GM20000 (cell line): ENCODE results near the gene HEPN1.

Experiments
- DNase-seq: peaks from one replicate; pipeline ENCODE4 v3.0.0; 2012; ENCODE audit warnings: low spot score
- TF ChIP-seq, protein P1 (sequence below): IDR thresholded peaks from 2 replicates; pipeline ENCODE4 v1.5.1; 2012; ENCODE audit warnings: mild to moderate bottlenecking, control low read depth; ENCODE audit errors: extremely low read depth, missing control alignments

Gene HEPN1

DNA sequence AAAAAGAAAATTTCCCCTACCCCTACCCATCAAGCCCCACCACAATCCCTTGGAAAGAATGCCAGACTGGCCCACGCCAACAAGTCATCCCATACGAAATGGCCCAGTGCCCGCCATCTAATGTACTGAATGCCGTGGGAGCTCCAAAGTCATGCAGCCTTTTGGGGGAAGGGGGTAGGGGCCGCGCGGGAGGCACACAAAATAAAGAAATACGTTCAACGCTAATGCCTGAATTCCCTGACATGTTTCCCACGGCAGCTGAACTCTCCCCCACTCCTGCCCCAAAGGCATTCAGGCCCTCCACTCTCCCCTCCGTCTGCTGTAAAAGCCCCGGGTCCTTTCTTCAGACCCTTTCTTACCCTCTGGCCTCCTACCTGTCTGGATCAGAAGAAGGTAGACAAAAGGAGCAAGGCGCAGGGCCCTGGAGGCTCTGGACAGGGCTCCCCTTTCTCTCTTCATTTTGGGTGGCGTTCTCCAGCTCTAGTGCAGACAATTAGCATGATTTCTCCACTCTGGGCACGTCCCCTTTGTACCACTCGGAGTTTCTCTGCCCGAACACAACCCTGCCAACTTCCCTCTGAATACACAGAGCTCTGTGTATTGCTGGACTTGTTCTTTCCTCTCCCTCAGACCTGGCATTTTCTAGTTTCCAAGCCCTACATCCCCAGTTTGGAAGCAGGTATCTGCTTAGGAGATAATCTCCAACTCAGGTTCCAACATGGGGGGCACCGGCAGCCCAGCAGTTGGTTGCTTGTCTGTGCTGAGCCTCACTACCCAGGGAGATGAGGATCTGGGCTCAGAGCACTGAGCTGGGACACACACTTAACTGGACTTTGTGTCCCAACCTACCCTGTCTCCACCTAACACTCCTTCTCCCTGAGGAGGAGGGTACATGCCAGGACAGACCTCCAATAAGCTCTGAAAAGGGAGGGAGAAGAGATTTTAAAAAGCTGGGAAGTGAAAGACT lies 16.8 kb downstream of the HEPN1 start, which contains the start of gene HEPACAM:
Gene HEPACAM, minus strand, starts transcription at position 500 of the 967 bp plus-strand sequence. Its CDS starts 41 bp downstream, at position 459.
- DNase-seq = no peak
- TF ChIP-seq, protein P1, sequence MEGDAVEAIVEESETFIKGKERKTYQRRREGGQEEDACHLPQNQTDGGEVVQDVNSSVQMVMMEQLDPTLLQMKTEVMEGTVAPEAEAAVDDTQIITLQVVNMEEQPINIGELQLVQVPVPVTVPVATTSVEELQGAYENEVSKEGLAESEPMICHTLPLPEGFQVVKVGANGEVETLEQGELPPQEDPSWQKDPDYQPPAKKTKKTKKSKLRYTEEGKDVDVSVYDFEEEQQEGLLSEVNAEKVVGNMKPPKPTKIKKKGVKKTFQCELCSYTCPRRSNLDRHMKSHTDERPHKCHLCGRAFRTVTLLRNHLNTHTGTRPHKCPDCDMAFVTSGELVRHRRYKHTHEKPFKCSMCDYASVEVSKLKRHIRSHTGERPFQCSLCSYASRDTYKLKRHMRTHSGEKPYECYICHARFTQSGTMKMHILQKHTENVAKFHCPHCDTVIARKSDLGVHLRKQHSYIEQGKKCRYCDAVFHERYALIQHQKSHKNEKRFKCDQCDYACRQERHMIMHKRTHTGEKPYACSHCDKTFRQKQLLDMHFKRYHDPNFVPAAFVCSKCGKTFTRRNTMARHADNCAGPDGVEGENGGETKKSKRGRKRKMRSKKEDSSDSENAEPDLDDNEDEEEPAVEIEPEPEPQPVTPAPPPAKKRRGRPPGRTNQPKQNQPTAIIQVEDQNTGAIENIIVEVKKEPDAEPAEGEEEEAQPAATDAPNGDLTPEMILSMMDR = no peak

DNA sequence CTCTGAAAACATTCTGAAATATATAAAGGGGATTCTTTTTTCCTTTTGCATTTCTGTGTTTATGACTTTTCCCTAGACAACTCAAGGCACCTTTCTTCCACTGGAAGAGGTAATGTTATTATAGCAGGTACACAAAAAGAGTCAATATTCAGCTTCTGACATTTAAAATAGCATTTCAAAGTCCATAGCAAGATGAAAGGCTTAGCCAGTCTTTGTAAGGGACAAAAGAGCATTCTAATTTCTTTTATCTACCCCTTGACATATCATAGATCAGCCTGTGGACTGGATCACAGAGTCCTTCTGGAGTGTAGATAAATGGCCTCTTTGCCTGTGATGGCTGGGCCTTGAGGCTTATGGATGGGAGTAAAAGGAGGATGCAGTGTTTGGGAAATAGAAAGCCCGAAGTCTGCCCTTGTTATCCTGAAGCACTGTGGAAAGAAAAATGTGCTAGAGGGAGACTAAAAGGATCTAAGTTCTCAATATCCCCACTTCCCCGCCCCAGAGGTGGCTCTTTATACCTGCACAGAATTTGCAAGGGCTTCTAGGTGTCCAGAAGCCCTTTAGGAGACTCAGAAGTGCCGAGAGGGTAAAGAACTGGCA lies 18.4 kb downstream of the HEPN1 start:
- no peak for DNase-seq
- TF ChIP-seq, protein P1 = no peak

DNA sequence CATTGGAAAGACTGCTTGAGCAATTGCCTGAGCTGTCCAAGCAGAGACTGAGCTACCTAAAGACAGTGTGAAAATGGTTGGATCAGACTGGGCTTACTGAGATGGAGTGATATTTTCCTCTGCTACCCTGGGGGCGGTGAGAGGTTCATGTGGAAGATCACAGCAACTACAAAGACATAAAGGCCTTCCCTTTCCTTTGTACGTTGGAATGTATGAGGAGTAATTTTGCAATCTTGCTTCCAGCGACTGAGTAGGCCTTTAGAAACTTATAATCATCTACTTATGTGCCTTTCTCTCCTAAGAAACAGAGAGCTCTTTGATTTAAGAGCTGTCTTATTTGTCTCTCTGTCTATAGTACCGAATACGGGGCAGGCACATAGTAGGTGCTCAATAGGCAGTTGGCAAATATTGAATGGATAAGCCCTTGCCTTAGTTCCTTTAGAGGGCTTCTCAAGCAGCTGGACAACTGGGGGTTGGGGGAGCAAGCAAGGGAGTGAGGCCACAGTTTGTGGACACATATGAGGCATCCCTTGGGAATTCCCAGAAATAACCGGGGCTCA lies 19.2 kb downstream of the HEPN1 start:
- DNase-seq = no peak
- TF ChIP-seq, protein P1 = no peak

DNA sequence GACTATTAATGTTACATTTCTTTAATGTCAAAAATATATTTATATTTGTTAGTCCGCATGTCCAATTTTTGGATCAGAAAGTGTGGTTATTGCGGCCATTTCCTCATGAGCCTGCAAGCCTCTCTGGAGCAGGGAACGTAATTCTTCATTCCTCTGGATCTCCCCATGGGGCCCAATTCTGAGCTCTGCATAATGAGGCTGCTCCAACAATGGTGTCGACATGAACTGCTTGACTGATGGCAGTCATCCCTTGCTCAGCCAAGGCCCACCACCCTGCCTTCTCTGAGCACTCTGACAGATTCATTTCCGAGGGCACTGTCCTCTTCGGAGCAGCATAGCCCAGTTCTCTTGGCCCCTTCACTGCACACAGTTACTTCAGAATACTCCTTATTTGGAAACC lies 19.9 kb downstream of the HEPN1 start:
- DNase-seq = no peak
- TF ChIP-seq, protein P1 = no peak

DNA sequence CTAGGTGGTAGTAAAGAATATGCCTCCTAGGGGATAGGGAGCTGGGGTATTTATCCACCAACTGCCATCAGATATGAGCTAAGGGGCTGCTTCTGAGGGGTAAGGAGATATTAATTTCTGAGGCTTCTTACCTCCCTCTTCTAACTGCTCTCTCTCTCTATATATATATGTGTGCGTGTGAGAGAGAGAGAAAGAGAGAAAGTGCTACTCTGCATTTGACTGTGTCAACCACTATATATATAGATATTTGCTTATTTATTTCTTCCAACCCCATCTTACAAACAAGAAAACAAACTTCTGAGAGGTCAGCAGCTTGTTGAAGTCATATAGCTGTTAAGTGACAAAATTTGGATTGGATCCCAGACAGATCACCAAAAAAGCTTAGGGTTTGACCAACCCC lies 22.7 kb downstream of the HEPN1 start:
- TF ChIP-seq, protein P1 = no peak
- no peak for DNase-seq

DNA sequence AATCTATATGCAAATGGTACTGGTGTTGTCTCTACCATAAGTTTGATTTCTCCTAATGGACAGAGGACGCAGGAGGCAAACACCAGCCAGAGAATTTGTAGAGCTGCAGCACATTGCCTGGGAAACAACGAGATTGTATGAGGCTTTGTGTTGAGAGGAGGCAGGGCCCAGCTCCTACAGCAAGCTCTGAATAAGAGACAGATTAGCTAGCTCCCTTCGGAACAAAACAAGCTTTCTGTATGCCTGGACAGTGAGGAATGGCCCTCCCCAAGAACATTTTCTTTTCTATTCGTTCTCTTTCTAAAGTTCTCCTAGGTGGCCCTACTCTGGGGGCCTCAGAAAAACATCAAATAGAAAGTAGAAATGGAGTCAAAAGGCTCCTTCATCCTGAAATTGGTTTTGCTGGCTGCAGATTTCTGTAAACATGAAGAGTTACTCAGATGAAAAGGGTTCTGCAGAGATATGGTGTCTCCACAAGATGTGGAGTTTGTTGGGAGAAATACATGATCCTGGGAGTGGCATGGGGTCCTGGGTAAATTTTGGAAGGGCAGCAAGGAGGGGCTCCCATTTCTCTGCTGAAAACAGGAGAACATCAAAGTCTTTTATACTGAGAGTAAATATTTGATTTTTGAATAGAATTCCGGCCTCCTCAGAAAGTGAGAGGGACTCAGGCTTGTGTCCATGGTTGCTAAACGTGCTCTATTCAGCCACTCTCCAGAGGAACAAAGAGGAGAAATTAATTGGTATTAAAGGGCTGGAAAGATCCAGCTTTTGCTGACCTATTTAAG lies 23.6 kb downstream of the HEPN1 start:
- TF ChIP-seq, protein P1 = no peak
- DNase-seq = no peak
